GM23338 (cell line): ENCODE data around the gene NSG1. TPM values are rescaled to one million over a fixed set of nuclear protein-coding genes. Genes with fewer than 3 reads are reported as not detected.

Experiments
- ATAC-seq: fragments of 200-7000 bp; cut with Tn5 transposase; 3 replicates; pipeline ENCODE4 v1.9.1; 2020
- DNase-seq: peaks from one replicate; pipeline ENCODE4 v3.0.0-alpha.2; 2015; ENCODE audit warnings: low spot score
- H2AFZ ChIP-seq: fragments of 200-600 bp; sonication (generic); 2 replicates; pipeline ENCODE4 v1.8.0; 2016; ENCODE audit warnings: antibody characterized with exemption, mild to moderate bottlenecking, moderate library complexity
- H3F3A ChIP-seq: fragments of 200-600 bp; sonication (generic); replicated peaks from 2 replicates; pipeline ENCODE4 v1.8.0; 2017; ENCODE audit warnings: antibody characterized with exemption, mixed run types, low read depth
- H3K27ac ChIP-seq: fragments of 200-600 bp; sonication (generic); 2 replicates; pipeline ENCODE4 v1.6.1; 2016; ENCODE audit warnings: low read depth
- H3K27me3 ChIP-seq: fragments of 200-600 bp; sonication (generic); 2 replicates; pipeline ENCODE4 v1.8.0; 2016; ENCODE audit warnings: mild to moderate bottlenecking, mixed run types, moderate library complexity; ENCODE audit not compliant: insufficient read depth
- H3K36me3 ChIP-seq: fragments of 200-600 bp; sonication (generic); 2 replicates; pipeline ENCODE4 v1.8.0; 2016; ENCODE audit warnings: mild to moderate bottlenecking; ENCODE audit not compliant: insufficient read depth
- H3K4me1 ChIP-seq: fragments of 200-600 bp; sonication (generic); 2 replicates; pipeline ENCODE4 v1.8.0; 2016; ENCODE audit warnings: mild to moderate bottlenecking, moderate library complexity; ENCODE audit not compliant: insufficient read depth
- H3K4me2 ChIP-seq: fragments of 200-600 bp; sonication (generic); 2 replicates; pipeline ENCODE4 v1.7.1; 2017; ENCODE audit warnings: mixed run types
- H3K4me3 ChIP-seq: fragments of 200-600 bp; sonication (generic); 2 replicates; pipeline ENCODE4 v1.6.1; 2016; ENCODE audit warnings: mixed run types
- H3K79me2 ChIP-seq: fragments of 200-600 bp; sonication (generic); replicated peaks from 2 replicates; pipeline ENCODE4 v1.8.0; 2017; ENCODE audit warnings: mild to moderate bottlenecking; ENCODE audit not compliant: insufficient read depth
- H3K9me2 ChIP-seq: fragments of 200-600 bp; sonication (generic); 2 replicates; pipeline ENCODE4 v1.8.0; 2017; ENCODE audit not compliant: insufficient read depth
- H4K20me1 ChIP-seq: fragments of 200-600 bp; sonication (generic); replicated peaks from 2 replicates; pipeline ENCODE4 v1.8.0; 2017; ENCODE audit warnings: mild to moderate bottlenecking; ENCODE audit not compliant: insufficient read depth
- H3K27ac Mint-ChIP-seq: 2 replicates; pipeline ENCODE4 v1.8.0; 2020; ENCODE audit warnings: inconsistent platforms, mild to moderate bottlenecking, moderate library complexity, mixed read lengths
- H3K27me3 Mint-ChIP-seq: 3 replicates; pipeline ENCODE4 v1.8.0; 2022; ENCODE audit warnings: low read depth, mild to moderate bottlenecking, moderate library complexity, mixed read lengths, inconsistent platforms; ENCODE audit not compliant: insufficient read depth, poor library complexity
- H3K36me3 Mint-ChIP-seq: 3 replicates; pipeline ENCODE4 v1.8.0; 2021; ENCODE audit warnings: low read depth, mild to moderate bottlenecking, inconsistent platforms, moderate library complexity, mixed read lengths
- H3K4me1 Mint-ChIP-seq: 3 replicates; pipeline ENCODE4 v1.8.0; 2020; ENCODE audit warnings: mild to moderate bottlenecking, inconsistent platforms, mixed read lengths
- H3K4me3 Mint-ChIP-seq: 3 replicates; pipeline ENCODE4 v1.8.0; 2021; ENCODE audit warnings: moderate library complexity, mild to moderate bottlenecking, inconsistent platforms, mixed read lengths
- H3K9me3 Mint-ChIP-seq: 3 replicates; pipeline ENCODE4 v1.8.0; 2020; ENCODE audit warnings: moderate library complexity, mild to moderate bottlenecking, inconsistent platforms, mixed read lengths
- CREB1 ChIP-seq: fragments of 250-450 bp; sonication (Bioruptor Pico); IDR thresholded peaks from 2 replicates; pipeline ENCODE4 v1.5.0; 2020; ENCODE audit warnings: low read depth, mild to moderate bottlenecking, moderate library complexity
- CTCF ChIP-seq, 2 experiments: fragments of 200-600 bp in 1 of 2; sonication (generic) in 1 of 2; conservative IDR thresholded peaks; 2 replicates each; pipeline versions ENCODE4 v1.5.1 to v1.6.1; 2016 to 2017; ENCODE audit warnings: antibody characterized with exemption in 2 of 2, low read depth in 2 of 2, mild to moderate bottlenecking in 2 of 2, moderate library complexity in 1 of 2
- EZH2 ChIP-seq: fragments of 200-600 bp; sonication (generic); IDR thresholded peaks from one replicate; pipeline ENCODE4 v1.8.0; 2017; ENCODE audit warnings: antibody characterized with exemption, mild to moderate bottlenecking, low read depth; ENCODE audit not compliant: unreplicated experiment
- JUNB ChIP-seq: IDR thresholded peaks from one replicate; pipeline ENCODE4 v1.6.1; 2016; ENCODE audit warnings: antibody characterized with exemption; ENCODE audit not compliant: unreplicated experiment
- REST ChIP-seq: IDR thresholded peaks from one replicate; pipeline ENCODE4 v1.6.1; 2018; ENCODE audit warnings: antibody characterized with exemption; ENCODE audit not compliant: unreplicated experiment
- ZNF114 ChIP-seq: fragments of 250-450 bp; sonication (Bioruptor Pico); IDR thresholded peaks from 2 replicates; pipeline ENCODE4 v1.5.0; 2020; ENCODE audit warnings: mild to moderate bottlenecking, moderate library complexity
- ZNF462 ChIP-seq: fragments of 250-450 bp; sonication (Bioruptor Pico); IDR thresholded peaks from 2 replicates; pipeline ENCODE4 v1.5.0; 2020; ENCODE audit warnings: mild to moderate bottlenecking, moderate library complexity
- polyA plus RNA-seq: library from polyadenylated mRNA; unstranded; fragments of >200 nt; fragmentation: Nextera tagmentation; extraction: Ambion mirVana; gene quantifications from 2 replicates; pipeline ENCODE4 v1.2.1, GENCODE V29; 2016
- total RNA-seq: library from RNA; depleted of rRNA; stranded (reverse); fragments of >200 nt; shearing (Covaris generic); gene quantifications from 2 replicates; pipeline ENCODE4 v1.2.3, GENCODE V29; 2014

The NSG1 gene
- total and polyA plus RNA-seq, 2 experiments from 2014 or later = 17.4 to 34.5 TPM

- no peak for TF ChIP-seq ZNF462
- no peak for TF ChIP-seq ZNF114 (CRISPR knock-in tag)
- TF ChIP-seq REST = no peak
- no peak for TF ChIP-seq CREB1 (CRISPR knock-in tag)
Measured at GRCh38 chr4:4419896-4420295, 33.0 kb downstream of the NSG1 start (continued).

- H3K27me3 Mint-ChIP-seq = peaks cover 21% of the 10 kb centered on the region
- Histone ChIP-seq H3K27me3 (no peaks in the 10 kb centered on the region), H4K20me1 (no peaks in the 10 kb centered on the region), H3K4me1 (peaks cover 29% of the 10 kb centered on the region), H3K9me2 (no peaks in the 10 kb centered on the region), H3K36me3 (0 out of 2 replicates have a peak, but pooled peaks cover 8% of the 10 kb centered on the region), H3K79me2 (no peaks in the 10 kb centered on the region), H2AFZ (no peak overlapping the region), H3K4me3 (no peak overlapping the region), H3K27ac (no peak overlapping the region), H3F3A (no peaks in the 10 kb centered on the region), H3K4me2 (no peak overlapping the region)
- H3K4me3 Mint-ChIP-seq = no peak overlapping the region
- ATAC-seq (no peak), DNase-seq (no peak)
- peaks cover 52% of the 10 kb centered on the region for H3K36me3 Mint-ChIP-seq
- H3K9me3 Mint-ChIP-seq = peaks cover 2% of the 10 kb centered on the region; the same call in 2 of the 3 replicates
- no peak overlapping the region for H3K27ac Mint-ChIP-seq
- peaks cover 33% of the 10 kb centered on the region for H3K4me1 Mint-ChIP-seq
- TF ChIP-seq CTCF (conservative IDR thresholded peaks at IDR 0.05; ENCODE audit: low read depth in 2 of 2) = no peak
- no peak for TF ChIP-seq ZNF114 (CRISPR knock-in tag)
- TF ChIP-seq EZH2 = no peak
- no peak for TF ChIP-seq JUNB
Measured at GRCh38 chr4:4420421-4420820, 33.5 kb downstream of the NSG1 start.
